NCI-H748 treated with DMSO at 0.1 percent for 48 hours (cell line): ENCODE results near the gene CCDC78.
"Not testable (repeated sequence)": the region's sequence is repeated elsewhere in the genome, so short reads cannot be mapped to it uniquely, and the experiment has no call there.

Source experiments
- DNase-seq: peaks from one replicate; lab custom pipeline; 2025; lab: John Stamatoyannopoulos, UW

The CCDC78 gene

DNA sequence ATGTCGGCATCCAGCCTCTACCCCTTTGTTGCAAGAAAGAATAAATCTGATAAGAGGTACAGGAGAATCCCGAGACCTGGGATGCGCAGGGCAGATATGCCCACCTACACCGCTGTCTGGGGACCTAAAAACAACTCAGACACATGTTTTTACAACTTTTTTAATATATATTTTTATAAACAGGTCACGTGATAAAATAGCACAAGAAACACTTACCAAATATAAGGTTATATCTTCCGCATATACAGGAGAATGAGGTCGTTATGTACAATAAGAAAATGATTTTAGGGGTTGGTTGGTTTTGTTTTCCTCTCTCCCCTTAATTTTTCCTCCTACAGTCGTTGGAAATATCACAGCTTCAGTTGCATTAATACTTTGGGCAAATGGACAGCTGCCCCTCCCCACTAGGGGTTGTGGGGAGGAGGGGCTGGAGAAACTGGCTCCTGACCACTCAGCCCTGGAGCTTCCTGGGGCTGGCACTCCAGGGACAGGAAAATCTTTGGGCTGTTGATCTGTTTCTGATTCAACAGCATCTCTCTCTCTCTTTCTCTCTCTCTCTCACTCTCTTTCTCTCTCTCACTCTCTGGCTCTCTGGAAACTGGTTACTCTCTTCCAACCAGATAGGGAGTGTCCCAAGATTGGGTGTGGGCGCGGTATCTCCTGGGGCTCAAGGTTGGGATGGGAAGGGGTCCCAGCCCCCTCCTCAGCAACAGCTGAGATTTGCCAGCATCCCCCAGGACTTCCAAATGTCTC is 33.7 kb downstream of the CCDC78 start:
- DNase-seq, result no peak

GRCh38 chr16:691242-691641 is 35.0 kb downstream of the CCDC78 start:
- not testable (repeated sequence) for DNase-seq

GRCh38 chr16:689175-689897 is 36.9 kb downstream of the CCDC78 start:
- no peak for DNase-seq

- no peak for DNase-seq
These were observed 38.7 kb downstream of the CCDC78 start for GRCh38 chr16:687499-687898.

DNA sequence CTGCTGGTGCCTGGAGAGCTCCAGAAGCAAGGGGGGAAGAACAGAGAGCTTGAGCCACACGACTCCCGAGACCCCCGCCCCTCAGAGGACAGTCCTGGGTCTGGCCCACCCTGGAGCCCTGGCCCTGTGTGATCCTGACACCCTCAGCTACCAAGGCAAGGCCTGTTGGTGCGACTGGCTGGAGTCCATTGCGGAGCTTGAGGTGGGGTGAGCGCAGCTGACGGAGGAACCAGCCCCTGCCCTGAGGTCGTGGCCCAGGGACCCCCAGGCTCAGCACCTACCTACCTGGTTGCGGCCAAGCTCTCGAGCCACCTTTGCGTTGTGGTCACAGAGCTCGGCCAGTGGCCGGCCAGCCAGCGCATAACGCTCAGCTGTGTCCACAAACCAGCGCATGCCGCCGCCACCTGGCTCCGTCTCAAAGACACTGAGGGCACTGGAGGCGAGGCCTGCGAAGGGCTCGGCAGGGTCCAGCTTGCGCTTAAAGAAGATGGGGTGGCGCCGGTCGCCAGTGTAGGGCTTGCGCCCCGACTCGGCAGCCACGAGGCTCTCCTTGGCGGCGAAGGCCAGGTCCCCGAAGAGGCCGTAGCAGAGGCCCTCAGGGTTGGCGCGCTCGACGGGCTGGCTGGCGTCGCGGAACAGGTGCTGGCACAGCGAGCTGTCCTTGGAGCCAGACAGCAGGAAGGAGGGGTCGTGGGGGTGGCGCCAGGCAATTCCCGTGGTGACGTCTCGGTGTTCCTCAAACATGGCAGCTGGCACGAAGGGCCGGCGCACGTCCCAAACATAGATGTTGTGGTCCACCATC is 39.6 kb downstream of the CCDC78 start:
- DNase-seq, result no peak

DNA sequence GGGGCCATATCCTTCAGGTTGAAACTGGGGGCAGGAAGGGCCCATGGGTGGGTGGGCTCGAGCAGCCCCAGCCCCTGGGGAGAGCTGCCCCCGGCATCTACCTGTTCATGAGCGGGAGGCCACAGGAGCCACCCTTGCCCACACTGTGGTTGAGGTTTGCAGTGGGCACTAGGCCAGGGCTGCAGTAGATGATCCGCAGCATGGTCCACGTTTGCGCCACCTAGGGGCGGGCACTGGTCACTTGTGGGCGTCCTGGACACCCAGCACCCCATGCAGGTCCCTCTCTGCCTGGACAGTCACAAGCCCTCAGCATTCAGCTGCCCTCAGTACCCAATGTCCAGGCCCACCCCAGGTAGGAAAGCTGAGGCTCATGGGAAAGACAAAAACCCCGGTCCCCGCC is 40.3 kb downstream of the CCDC78 start:
- DNase-seq, result peak; percentile 4

DNA sequence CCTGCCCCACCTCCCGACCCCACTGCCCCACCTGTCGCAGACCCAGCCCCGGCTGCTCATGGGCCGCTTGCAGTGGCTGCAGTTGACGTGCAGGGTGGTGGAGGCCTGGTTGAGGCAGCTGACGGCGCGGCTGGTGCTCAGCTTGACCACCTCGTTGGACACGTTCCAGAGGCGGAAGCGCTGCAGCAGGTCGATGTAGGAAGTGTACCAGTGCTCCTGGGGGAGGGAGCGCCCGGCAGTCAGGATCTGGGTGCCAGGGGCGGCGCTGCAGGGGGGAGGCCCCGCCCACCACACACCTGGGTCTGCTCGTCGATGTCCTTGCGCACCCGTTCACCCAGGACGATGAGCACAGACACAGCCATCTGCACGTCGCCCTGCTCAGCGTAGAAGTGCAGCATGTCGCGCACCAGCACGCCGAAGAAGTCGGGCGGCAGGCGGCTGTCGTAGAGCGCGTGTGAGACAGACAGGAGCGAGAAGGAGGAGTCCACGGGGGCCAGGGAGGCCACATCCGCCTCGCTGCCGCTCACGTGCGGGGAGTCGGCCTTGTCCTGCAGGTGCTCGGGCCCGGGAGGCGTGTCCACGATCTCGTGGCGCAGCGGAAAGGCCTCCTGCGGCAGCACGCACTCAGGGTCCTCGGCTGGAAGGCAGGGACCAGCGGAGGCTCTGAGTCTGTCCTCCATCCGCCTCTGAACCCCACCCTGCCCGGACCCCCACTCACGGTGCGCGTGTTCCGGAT is 41.1 kb downstream of the CCDC78 start:
- no peak for DNase-seq

DNA sequence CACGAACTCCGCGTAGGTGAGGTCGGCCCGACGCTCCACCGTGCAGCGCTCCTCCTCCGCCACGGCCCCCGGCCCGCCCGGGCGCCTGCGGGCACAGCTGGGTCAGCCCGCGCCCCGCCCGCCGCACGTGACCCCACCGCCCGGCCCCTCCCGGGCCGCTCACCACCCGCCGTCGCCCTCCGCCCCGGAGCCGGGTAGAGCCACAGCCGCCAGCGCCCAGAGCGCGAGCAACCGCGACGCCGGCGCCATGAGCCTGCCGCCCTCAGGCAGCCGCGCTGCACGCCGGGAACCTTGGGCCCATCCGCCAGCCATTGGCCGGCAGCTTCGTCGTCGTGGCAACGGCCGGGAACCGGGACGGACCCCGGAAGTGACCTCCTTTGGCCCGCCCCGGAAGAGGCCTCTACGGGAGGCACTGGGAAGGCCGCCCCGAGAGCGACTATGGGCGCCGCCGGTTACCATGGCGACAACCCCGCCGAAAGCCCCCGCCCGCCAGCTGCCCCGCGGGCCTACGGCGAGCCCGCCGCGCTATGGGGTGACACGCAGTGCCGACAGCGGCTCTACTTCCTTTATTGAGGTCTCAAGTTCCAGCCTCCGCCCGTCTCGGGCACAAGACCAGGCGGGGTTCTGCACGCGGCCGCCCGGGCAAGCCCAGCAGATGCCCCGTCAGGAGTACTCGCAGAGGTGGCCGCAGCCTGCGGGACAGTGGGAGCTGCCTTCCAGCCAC is 42.0 kb downstream of the CCDC78 start, which contains the start of gene JMJD8:
TSS of gene JMJD8 (minus strand) at position 264 of the 724 bp plus-strand sequence. CDS start at position 249, 15 bp downstream.
- DNase-seq, result peak; percentile 72

DNA sequence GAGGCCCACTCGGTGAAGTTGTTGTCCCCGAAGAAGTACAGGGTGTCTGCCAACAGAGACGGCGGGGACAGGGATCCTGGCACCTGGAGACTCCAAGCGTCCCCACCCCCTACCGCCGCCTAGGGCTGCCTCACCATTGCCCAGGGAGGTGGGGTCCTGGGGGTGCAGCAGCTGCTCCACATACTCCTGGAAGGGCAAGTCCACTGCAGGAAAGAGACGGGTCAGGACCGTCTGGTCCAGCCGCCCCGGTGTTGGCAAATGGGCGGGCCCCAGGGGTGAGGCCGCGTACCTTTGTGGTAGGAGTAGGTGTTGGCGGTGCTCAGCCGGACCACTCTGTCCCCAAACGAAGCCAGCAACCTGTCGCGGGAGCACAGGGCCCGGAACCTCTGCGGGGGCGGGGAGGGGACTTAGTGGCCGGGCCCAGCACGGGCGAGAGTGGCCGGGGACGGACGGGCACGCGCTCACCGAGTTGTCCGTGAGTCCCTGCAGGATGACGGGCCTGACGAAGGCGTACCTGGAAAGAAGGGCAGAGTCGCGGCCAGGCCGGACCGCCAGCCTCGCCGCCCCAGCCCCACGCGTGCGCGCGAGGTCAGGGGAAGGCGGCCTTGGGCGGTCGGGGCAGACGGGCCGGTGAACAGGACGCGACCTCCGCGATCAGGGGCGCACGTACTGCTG is 42.7 kb downstream of the CCDC78 start:
- no peak for DNase-seq

GRCh38 chr16:682493-683395 is 43.5 kb downstream of the CCDC78 start:
- DNase-seq, result no peak

- DNase-seq, result no peak
These were observed 44.4 kb downstream of the CCDC78 start for GRCh38 chr16:681746-682427.

GRCh38 chr16:680967-681745 is 45.1 kb downstream of the CCDC78 start:
- DNase-seq, result no peak

DNA sequence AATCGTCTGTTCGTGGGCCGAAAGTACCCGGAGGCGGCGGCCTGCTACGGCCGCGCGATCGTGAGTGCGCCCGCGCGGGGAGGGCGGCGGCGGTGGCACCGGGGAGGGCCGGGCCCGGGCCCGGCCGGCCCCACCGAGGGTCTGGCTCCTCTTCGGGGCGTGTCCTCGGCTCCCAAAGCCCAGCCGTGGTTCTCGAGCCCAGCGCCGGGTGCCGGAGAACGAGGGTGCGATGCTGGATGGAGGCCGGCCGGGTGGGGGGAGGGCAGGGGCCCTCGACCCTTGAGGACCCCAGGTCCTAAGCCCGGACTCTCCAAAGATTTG is 45.7 kb downstream of the CCDC78 start:
- no peak for DNase-seq

DNA sequence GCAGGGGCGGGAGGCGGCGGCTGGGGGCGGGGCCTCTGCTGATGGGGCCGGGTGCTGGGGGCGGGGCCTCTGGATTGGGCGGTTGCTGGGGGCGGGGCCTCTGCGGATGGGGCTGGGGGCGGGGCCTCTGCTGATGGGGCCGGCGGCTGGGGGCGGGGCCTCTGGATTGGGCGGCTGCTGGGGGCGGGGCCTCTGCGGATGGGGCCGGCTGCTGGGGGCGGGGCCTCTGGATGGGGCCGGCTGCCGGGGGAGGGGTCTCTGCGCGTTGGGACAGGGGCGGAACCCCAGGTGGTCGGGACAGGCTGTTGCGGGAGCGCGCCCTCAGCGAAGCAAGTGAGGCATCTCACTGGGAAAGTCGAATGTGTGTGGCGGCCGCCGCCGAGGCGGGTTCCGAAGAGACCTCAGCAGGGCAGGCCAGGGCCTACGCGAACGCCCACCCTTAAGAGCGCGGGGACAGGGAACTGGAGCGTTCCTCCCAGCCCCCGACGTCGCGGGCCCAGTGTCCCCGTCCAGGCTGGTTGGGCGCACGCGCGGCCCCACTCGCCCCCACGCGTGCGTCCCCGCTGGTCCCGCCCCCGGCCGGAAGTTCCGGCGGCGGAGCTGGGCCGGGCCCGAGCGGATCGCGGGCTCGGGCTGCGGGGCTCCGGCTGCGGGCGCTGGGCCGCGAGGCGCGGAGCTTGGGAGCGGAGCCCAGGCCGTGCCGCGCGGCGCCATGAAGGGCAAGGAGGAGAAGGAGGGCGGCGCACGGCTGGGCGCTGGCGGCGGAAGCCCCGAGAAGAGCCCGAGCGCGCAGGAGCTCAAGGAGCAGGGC is 46.2 kb downstream of the CCDC78 start, which contains the start of gene STUB1:
TSS of gene STUB1 (plus strand) at position 597 of the 811 bp plus-strand sequence. CDS start at position 713, 116 bp downstream.
- DNase-seq, result peak; percentile 46

GRCh38 chr16:678858-679813 is 47.1 kb downstream of the CCDC78 start:
- DNase-seq, result peak; percentile 47

GRCh38 chr16:678209-678857 is 47.9 kb downstream of the CCDC78 start:
- no peak for DNase-seq
